ENCODE results near the gene NTN3.
A peak's percentile ranks its signal among the peaks of the same experiment; 100 is the strongest.
"Not testable (repeated sequence)": the region's sequence is repeated elsewhere in the genome, so short reads cannot be mapped to it uniquely, and the experiment has no call there.

The NTN3 gene

DNA sequence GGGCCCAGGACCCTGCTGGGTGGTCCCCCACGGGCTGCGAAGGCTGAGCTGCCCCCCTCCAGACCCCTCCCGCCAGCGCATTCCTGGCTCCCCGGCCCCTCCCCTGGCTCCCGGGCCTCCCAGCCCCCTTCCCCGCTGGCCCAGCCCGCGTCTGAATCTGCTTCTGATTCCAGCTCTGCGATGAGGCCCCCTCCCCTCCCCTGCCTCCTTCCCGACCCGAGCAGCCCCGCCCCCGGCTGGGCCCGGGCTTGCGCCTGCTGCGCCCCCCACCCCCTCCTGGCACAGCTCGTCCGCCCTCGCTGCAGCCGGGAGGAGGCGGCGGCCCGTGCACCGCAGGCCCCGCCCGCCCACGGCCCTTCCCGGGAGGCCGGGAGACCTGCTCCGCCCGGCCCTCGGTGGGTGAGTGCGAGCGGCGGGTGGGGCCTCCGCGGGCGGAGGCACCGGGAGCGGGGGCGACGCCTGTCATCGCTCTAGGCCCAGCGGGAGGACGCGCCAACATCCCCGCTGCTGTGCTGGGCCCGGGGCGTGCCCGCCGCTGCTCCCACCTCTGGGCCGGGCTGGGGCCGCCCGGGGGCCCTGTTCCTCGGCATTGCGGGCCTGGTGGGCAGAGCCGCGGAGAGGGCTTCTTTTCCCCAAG, at the start of gene NTN3:
NTN3 (plus strand) TSS at position 282 of the 637 bp plus-strand sequence. CDS start 405 bp downstream, outside the sequence.
- no peak for DNase-seq (ENCODE audit: low read depth in 1 of 2, low spot score in 1 of 2)

DNA sequence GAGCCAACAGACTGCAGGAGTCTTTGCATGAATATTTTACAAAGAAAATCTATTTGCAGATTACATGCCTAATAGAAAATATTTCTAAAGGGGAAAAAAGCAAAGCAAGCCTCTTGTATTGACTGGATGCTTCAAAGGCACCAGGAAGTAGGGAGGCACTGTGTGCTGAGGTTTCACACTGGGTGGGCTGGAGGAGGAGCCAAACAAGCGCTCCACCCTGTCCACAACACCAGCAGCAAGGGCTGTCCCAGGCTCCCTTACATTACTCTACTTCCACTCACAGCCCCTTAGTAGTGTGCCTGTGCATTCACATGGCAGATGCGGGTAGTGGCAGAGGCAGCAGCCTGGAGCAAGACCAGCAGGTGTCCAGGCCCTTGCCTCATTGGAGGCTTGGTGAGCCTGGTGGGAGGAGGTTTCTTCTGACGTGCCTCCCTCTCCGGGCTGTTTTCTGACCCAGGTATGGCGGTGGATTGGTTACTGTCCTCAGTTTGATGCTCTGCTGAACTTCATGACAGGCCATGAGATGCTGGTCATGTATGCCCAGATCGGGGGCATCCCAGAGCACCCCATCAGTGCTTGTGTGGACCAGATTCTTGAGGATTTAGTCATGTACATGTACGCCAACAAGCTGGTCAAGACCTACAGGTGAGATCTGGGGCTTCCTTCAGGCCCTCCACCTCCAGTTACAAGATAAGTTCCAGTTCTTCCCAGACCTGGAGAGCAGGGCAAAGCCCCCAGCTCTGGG, 48.8 kb upstream of the NTN3 start:
- no peak for DNase-seq (ENCODE audit: low read depth in 1 of 2, low spot score in 1 of 2)

DNA sequence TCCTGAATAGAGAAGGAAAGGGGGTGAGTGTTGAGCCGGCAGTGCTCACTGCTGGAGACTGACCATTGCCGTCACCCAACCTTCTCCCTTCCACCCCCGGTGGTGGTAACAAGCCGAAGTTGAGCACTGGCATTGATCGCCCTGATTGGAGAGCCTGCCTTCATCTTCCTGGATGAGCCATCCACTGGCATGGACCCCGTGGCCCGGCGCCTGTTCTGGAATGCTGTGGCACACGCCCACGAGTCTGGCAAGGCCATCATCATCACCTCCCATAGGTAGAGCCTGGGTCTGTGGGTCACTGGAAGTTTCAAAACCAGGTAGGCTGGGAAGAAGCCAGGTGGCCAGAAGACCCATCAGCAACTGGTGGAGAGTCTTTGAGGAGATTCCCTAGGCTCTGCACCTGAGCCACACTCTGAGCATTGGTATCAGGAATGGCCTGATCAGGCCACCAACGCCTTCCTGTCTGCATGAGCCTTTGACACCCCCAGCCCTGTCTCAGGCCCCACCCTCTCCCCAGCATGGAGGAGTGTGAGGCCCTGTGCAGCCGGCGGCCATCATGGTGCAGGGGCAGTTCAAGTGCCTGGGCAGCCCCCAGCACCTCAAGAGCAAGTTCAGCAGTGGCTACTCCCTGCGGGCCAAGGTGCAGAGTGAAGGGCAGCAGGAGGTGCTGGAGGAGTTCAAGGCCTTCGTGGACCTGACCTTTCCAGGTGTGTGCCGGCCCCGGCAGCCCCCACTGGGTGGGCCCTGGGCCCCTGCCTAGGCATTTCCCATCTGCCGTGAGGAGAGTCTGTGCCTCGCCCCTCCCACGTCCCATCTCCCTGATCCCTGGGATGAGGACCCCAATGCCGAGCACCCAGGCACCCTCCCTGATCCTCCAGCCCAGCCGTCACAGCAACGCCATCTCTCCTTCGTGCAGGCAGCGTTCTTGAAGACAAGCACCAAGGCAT, 46.8 kb upstream of the NTN3 start:
- DNase-seq (ENCODE audit: low read depth in 1 of 2, low spot score in 1 of 2): no peak

DNA sequence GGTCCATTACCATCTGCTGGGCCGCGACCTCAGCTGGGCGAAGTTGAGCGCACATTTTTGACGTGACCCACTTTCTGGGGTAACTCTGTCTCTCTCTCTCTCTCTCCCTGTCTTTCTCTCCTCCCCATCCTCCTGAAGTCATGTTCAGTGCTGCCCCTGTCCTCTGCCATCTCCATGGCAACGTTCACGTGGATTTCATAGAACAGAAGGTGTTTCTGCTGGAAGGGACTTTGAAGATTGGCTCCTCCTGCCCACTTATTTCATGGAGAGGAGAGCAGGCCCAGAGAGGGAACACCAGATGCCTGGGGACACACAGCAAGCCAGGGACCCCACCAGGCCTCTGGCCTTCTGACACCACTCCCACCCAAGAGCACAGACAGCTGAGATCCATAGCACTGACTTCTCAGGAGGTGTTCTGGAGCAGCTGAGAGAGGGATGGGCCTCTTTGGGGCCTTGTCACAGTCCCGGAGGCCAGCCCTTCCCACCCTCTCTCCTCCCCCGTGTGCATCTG, 46.0 kb upstream of the NTN3 start:
- no peak for DNase-seq (ENCODE audit: low read depth in 1 of 2, low spot score in 1 of 2)

DNA sequence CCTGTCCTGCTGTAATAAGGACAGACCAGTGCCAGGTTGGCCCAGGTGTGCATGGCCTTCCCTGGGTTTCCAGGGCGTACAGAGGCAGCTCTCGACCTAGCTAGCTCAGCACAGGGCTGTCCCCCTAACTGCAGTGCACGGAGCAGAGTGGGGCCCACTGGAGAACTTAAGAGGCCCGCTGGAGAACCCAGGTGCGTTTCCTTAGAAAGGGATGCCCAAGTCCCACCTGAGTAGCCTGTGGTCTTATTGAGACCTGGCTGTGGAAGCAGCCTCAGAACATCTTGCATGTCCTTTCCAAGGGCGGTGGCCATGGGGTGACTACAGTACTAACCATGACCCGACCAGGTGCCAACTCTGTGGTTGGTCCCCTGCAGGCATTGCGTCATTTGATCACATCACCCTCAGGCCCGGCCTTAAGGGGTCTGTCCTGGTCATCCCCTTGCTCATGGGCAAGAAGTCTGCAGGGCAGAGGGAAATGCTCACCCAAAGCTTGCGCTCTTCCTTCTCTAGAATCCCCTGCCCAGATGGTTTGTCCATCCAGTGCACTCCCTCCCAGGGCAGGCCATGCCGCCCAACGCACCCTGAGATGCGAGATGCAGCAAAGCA, 45.2 kb upstream of the NTN3 start:
- DNase-seq (ENCODE audit: low read depth in 1 of 2, low spot score in 1 of 2): no peak

DNA sequence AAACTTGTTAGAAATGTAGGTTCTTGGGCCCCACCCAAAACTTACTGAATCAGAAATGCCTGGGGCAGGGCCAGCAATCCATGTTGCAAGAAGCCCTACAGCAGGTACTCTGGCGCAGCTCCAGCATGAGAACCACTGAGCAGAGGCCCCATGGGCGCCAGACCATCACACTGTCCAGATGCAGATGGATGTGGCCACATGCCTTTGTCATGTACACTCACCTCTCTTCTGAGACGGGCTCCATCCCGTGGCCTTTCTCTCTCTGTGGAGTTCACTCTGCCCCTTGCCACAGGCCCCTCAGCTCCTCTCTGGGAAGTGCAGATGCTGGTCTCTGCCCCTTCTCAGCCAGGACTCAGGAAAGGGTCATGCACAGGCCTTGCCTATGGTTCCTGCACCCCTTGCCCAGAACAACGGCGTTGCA, 44.1 kb upstream of the NTN3 start:
- DNase-seq (ENCODE audit: low read depth in 1 of 2, low spot score in 1 of 2): no peak

DNA sequence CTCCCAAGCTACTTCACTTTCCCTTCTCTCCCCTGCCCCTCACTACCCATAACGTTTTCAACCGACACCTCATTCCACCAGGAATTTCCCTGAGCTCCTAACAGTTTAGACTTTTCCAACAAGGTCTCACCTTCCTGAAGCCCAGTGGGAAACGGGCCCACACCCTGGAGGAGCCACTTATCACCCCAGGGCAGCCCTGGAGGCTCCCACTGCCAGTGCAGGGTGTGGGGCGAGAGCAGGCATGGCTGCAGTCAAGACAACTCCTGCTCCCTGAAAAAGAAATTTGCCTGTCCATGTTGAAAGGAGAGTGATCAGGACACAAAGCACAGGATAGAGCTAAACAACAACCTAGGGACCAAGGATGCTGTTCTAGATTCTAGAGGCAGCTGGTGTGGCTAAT, 43.6 kb upstream of the NTN3 start:
- no peak for DNase-seq (ENCODE audit: low read depth in 1 of 2, low spot score in 1 of 2)

DNA sequence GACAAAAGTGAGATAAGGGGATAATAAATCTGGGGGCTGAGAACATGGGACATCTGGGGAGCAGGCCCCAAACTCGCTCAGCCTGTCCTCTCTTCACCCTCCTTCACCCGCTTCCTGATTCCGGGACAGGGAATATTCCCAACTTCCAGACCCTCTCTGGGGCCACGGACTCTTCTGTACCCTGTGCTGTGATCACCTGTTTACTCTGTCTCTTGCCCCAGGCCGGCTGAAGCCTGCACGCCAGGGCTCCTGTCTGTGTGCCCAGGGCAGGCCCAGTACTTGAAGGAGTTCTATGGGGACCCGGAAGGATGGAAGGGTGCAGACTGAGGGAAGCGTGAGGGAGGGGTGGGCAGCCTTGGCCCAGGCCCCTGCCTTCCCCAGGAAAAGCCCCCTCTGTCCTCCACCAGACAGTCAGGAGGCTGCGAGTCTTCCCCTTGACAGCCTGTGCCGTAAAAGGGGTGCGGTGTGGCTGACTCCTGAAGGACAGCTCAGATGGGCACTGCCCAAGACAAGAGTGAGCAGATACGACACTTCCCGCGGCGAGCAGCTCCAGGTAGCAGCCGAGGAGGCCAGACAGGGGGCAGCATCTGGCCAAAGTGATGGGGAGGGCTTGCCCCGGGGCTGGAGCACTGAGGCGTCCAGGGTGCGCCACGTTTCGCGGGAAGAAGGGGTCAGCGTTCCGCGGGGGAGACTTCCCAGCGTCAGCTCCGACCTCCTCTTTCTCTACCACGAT, 42.9 kb upstream of the NTN3 start:
- DNase-seq (ENCODE audit: low read depth in 1 of 2, low spot score in 1 of 2): no peak

DNA sequence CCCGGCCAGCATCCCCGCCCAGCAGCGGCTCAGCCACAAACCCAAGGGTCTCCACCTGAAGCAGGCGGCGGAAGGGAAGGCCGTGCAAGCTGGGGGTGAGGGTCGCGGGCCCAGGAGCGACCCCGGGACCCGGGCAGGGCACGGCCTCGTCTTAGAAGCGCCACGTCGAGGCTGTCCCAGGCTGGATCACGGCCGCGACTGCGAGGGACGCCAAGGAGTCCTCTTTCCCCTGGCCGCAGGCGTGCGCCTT, 42.4 kb upstream of the NTN3 start:
- DNase-seq (ENCODE audit: low read depth in 1 of 2, low spot score in 1 of 2): no peak

DNA sequence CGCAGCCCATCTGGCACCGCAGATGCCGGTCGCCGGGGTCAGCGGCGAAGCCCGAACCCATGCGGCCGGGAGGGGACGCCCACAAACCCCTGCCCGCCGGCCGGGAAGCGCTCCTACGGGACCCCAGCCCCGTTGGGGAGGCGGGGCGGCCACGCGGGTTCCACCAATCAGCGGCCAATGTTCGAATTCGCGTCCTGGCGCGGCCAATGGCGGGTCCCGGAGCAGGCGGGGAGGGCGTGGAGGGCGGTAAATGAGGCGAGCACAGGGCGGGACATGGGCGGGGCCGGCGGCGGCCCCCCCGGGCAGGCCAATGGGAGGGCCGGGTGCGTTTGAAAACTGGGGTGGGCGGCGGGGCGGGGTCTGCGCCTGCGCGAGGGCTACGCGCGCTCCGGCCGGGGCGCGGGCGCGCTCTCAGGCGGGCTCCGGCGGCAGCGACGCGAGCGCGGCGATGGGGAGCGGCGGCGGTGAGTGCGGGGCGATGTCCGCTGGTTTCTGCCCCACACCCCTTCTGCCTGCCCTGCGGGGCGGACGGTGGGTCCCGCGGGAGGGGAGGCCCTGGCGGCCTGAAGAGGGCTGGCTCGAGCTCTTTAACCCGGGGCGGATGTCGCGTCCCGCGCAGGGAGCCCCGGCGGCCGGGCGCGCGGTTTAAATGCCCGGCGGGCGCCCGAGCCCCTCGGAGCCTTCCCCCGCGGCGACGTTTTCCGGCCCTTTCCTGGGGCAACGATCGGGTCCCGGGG, 41.9 kb upstream of the NTN3 start, which contains the start of gene CCNF:
CCNF (plus strand) TSS at position 414 of the 737 bp plus-strand sequence; CDS start at position 449, 35 bp downstream.
- peak; percentile 95 to 96 for DNase-seq (ENCODE audit: low read depth in 1 of 2, low spot score in 1 of 2)

DNA sequence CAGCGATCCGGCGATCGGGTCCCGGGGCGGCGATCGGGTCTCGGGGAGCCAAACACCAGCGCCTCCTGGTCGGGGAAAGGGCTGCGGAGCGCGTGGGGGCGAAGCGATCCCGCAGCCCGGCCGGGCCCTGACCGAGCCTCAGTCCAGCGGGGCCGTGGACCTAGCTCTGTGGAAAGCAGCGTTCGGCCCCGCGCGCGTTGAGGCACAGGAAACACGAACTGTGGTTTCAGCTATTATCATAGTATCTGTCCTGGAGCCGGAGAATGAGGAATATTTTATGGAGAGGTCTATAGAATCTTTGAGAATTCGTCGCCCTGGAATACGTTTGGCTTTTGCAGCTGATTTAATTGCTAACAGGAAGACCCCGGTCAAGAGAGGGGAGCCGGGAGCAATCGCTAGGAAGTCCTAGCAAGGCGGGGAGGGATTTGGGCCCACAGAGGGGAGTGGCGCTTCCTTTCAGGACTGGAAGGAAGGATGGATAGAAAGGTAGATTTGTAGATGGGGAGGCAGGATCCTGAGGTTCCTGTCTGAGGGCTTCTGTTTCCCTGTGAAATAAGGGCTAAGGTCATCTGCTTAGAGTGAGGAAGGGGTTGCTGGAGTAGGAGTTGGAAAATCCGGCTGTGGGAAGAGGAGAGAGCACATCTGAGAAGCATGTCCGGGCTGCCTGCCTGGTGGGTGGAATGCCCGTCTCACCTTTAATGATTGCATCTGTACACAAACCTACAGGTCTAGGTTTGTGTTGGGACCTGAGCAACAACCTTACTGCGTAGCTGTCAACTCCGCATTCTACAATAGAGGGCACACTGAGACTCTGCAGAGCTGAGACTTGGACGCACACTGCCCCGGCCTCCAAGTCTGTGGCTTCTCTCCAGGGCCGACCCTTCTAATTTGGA, 41.1 kb upstream of the NTN3 start:
- no peak for DNase-seq (ENCODE audit: low read depth in 1 of 2, low spot score in 1 of 2)

DNA sequence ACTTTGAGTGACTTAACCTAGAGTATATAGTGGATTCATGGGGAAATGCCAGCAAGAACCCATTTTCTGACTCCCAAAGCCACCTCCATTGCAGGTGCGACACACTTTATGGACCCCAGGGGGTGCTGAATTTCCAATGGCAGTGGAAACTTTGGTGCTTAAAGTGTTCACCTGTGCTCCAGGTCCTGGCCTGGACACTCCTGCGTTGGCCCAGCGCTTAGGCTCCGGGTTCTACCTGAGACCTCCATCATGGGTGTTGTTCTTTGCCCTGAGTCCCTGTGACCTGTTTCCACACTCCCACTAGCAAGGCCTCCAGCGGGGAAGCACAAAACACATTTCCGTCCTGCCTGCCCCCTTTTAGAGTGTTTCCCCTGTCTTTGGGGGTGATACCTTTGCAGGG, 38.8 kb upstream of the NTN3 start:
- no peak for DNase-seq (ENCODE audit: low read depth in 1 of 2, low spot score in 1 of 2)

DNA sequence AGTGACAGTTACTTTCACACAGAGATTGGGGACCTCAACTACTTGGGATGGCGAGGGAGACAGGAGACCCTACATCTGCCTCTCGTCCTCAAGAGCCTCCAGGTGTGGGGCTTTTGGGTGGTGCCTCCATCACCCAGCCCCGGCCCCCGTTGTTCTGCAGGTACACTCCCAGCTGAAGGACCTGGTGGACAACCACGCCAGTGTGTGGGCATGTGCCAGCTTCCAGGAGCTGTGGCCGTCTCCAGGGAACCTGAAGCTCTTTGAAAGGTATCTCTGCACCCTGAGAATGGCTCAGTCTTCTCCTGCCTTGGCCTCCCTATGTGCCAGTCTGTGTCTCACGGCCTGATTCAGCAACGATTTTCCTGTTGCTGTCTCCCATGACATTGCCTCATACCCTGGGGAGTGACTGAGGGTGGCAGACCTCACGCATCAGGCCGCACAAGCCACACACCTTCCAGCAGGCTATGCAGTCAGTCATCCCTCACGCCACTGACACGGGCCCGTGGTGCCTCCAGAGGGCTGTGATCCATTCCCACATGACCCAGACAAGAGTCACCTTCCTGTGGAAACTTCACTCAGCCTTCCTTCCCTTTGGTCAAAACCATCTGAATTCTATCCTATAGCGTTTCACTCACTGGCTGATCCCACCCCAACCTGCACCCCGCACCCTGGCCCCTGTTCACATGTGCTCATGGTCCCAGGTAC, 38.1 kb upstream of the NTN3 start:
- no peak for DNase-seq (ENCODE audit: low read depth in 1 of 2, low spot score in 1 of 2)

DNA sequence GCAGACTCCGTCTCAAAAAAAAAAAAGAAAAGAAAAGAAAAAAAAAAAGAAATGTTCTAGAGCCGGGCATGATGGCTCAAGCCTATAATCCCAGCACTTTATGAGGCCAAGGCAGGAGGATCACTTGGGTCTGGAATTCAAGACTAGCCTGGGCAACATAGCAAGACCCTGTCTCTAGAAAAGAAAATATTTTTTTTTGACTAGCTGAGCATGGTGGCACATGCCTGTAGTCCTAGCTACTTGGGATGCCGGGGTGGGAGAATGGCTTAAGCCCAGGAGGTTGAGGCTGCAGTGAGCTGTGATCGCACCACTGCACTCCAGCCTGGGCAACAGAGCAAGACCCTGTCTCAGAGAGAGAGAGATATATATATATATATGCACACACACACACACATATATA, 35.9 kb upstream of the NTN3 start:
- DNase-seq (ENCODE audit: low read depth in 1 of 2, low spot score in 1 of 2): not testable (repeated sequence)

DNA sequence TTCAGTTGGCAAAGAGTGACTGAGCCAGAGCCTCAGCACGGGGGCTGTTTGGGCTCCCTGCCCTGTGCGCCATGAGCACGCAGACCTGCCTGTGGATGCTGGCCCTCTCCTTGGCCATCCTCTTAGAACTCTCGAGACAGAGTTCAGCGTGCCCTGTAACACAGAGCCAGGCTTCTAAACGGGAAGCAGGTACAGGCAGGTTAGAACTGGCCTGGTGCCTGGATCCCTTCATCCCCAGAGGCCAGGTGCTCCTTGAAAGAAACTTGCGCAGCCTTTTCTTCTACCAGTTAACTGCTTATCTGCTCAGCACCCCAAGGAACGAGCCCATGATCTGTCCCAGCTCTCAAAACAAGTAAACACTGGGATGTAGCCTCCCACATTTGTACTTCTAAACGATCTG, 35.0 kb upstream of the NTN3 start:
- DNase-seq (ENCODE audit: low read depth in 1 of 2, low spot score in 1 of 2): no peak

DNA sequence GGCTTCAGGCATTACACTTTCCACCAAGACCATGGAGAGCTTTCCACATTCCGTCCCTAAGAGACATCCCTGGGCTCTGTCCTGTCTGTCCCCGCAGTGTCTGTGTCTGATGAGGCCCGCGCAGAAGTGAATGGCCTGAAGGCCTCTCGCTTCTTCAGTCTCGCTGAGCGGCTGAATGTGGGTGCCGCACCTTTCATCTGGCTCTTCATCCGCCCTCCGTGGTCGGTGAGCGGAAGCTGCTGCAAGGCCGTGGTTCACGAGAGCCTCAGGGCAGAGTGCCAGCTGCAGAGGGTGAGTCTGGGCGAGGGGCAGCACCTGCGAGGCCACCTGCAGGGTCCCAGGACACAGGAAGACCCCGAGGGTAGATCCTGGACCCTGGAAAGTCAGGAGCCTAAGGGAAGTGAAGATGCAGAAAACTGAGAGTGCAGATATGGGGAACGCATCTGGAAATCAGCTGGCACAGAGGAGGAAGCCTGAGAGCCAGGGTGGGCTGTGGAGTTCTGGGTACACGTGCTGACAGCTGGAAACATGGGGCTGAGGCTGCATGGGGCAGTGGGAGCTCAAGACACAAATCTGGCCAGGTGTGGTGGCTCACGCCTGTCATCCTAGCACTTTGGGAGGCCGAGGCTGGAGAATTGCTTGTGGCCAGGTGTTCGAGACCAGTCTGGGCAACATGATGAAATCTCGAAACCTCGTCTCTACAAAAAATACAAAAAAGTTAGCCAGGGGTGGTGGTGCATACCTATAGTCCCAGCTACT, 33.9 kb upstream of the NTN3 start:
- DNase-seq (ENCODE audit: low read depth in 1 of 2, low spot score in 1 of 2): no peak

DNA sequence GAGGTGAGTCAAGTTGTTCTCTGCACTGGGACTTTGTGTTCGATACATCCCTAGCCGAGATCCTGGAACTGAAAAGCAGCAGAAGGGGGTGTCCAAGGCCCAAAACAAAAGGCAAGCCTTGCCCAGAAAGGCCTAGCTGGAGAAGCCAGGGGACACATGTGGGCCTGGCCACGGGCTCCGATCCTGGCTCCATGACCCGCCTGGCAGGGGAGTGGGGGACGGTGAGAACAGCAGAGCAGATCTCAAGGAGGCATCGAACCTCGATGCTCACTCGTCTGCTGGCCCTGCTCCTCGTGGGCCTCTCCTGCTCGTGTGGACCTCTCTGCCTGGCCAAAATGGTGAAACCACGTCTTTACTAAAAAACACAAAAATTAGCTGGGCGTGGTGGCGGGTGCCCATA, 33.0 kb upstream of the NTN3 start:
- no peak for DNase-seq (ENCODE audit: low read depth in 1 of 2, low spot score in 1 of 2)

DNA sequence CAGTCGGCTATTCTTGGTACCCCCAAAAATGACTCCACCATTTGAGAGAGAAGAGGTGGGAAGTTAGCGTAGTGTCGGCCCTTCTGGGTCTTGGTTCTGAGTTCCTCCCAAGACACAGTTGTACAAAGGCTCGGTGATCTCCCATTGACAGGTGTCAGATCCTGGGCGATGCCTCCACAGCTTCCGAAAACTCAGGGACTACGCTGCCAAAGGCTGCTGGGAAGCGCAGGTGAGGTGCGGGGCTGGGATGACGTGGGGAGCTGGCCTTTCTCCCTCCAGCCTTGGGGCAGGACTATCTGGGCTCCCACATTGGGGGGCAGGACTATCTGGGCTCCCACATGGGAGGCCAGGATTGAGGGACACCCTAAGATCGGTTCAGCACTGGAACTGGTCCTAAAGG, 31.5 kb upstream of the NTN3 start:
- DNase-seq (ENCODE audit: low read depth in 1 of 2, low spot score in 1 of 2): no peak

All from activated CD4-positive, alpha-beta T cell treated with anti-CD3 and anti-CD28 coated beads, Interleukin-2, amount 50 U/mL, for 24 hours (primary cell).